ENCODE measurements around the gene ACTN1.

DNA sequence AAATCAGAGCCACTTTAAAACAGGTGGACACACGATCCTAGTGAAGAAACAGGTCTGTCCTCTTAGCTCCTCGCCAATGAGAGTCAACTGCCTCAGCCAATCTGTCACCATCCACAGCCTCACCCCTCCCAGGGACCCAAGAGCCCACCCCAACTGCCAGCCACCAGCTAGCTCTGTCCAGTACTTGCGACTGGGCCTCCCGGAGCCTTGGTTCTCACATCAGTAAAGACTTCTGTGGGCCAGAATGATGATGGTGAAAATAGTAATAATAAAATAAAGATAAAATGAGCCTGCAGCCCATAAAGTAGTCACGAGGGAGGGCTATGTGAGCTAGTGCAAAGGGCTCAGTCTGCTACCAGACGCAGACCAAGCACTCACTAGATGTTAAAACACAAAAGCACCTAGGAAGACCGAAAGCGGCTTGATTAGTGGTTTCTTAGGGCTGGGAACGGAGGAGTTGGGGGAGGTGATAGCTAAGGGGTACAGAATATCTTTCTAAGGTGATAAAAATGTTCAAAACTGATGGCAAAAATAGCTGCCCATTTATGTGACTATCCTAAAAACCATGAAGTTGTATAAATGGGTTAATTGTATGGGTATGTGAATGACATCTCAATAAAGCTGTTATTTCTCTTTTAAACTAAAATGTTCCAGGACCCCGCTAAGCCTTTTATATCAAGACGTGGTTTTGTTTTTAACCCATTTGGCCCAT is 39.8 kb downstream of the ACTN1 start:
- no peak for TF ChIP-seq CTCF (IDR thresholded peaks at IDR 0.05)
- no peak for TF ChIP-seq EZH2 (IDR thresholded peaks at IDR 0.05)
- no peak for TF ChIP-seq EZH2phosphoT487 (IDR thresholded peaks at IDR 0.05)
